Stomach (tissue), 4 donors: ENCODE results near the gene SH3PXD2A.

Source experiments
- CTCF ChIP-seq, 7 experiments: fragments of 450-650 bp in 4 of 7; fragments of 200-600 bp in 3 of 7; sonication (generic) in 3 of 7; IDR thresholded peaks; one replicate each; pipeline ENCODE4 v1.5.1; 2016 to 2019; ENCODE audit warnings: antibody characterized with exemption in 7 of 7, control low read depth in 2 of 7, mild to moderate bottlenecking in 1 of 7
- EP300 ChIP-seq: sonication (generic); formaldehyde crosslinking; IDR thresholded peaks from one replicate; pipeline ENCODE4 v1.6.1; 2017; ENCODE audit warnings: antibody characterized with exemption
- POLR2A ChIP-seq, 4 donors: fragments of 450-650 bp; IDR thresholded peaks; one replicate each; pipeline ENCODE4 v1.6.1; 2016; ENCODE audit warnings: antibody characterized with exemption in 4 of 4, control low read depth in 2 of 4, mild to moderate bottlenecking in 1 of 4, moderate library complexity in 1 of 4
- POLR2AphosphoS5 ChIP-seq, 3 donors: sonication (generic); formaldehyde crosslinking; IDR thresholded peaks; one replicate each; pipeline ENCODE4 v1.6.1; 2016; ENCODE audit warnings: antibody characterized with exemption in 3 of 3

DNA sequence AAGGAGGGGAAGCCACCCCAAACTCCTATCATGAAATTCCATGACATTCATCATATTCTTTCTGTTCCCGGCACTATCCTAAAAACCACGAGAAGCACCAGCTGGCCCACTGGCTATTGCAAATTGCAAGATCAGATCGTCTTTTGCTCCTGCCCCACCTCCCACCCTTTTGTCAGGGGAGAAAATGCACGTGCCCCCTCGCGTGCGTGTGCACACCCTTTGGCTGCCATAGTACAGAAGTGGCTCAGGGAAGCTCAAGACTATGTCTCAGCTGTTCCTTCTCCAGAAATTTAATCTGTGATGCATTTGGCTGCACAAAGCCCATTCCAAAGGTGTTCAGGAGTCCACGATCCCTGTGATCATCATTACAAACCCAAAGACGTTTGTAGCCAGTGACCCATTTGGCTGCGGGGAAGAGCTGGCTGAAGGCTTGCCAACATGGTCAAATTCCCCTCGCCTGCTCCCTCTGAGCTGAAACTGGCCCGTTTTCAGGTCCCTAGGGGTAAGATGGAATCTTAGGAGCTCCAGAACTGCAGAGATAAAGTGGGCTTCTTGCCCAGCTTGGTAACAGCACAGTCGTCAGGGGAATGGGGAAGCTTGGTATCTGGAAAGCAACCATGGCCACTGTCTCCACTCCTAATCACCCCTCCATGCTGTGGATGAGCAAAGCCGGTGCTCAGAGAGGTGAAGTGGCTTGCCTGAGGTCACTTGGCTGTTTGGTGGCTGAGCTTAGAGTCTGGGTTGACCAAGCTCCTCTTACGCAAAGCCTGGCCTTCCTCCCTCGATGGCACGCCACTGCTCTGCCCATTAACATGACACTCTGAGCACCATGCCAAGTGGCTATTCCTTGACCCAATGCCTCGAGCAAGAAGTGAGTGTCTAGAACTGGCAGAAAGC lies 206.5 kb downstream of the SH3PXD2A start:
- TF ChIP-seq CTCF (IDR thresholded peaks at IDR 0.05) = no peak
- TF ChIP-seq POLR2A (IDR thresholded peaks at IDR 0.05) = no peak
- peak in 2 of 3 donors; percentile 8 to 48 for TF ChIP-seq POLR2AphosphoS5 (IDR thresholded peaks at IDR 0.05)
- TF ChIP-seq EP300 = no peak
